GM12873 (cell line): ENCODE data around the gene CCDC175.

Experiments used
- CTCF ChIP-seq: IDR thresholded peaks from 2 replicates; pipeline ENCODE4 v1.5.1; 2012; ENCODE audit warnings: low read depth, mild to moderate bottlenecking, moderate library complexity, low read length, control low read depth; ENCODE audit not compliant: insufficient read depth; ENCODE audit errors: missing control alignments

The CCDC175 gene

GRCh38 chr14:59483363-59483762 lies 93.2 kb downstream of the CCDC175 start:
- no peak for TF ChIP-seq CTCF

- no peak for TF ChIP-seq CTCF
Measured at GRCh38 chr14:59482541-59483331, 93.9 kb downstream of the CCDC175 start.

GRCh38 chr14:59481871-59482540 lies 94.6 kb downstream of the CCDC175 start:
- no peak for TF ChIP-seq CTCF

GRCh38 chr14:59481407-59481806 lies 95.2 kb downstream of the CCDC175 start:
- TF ChIP-seq CTCF = no peak

- TF ChIP-seq CTCF = no peak
Measured at GRCh38 chr14:59480166-59480565, 96.4 kb downstream of the CCDC175 start.

- no peak for TF ChIP-seq CTCF
Measured at GRCh38 chr14:59478540-59478939, 98.1 kb downstream of the CCDC175 start.

- TF ChIP-seq CTCF = no peak
Measured at GRCh38 chr14:59475709-59476108, 100.9 kb downstream of the CCDC175 start.
